CD8-positive, alpha-beta memory T cell (primary cell): ENCODE measurements around the gene LRR1. TPM values are rescaled to one million over a fixed set of nuclear protein-coding genes. Genes with fewer than 3 reads are reported as not detected.
"Not testable (repeated sequence)": the region's sequence is repeated elsewhere in the genome, so short reads cannot be mapped to it uniquely, and the experiment has no call there.

Source experiments
- CTCF ChIA-PET: fragments of 350-600 bp; sonication (Branson Sonifier 250); formaldehyde crosslinking; loops from one replicate; lab custom pipeline; 2021; ENCODE audit warnings: antibody characterized with exemption; lab: Charles Lee
- POLR2A ChIA-PET: fragments of 350-600 bp; sonication (Branson Sonifier 250); formaldehyde crosslinking; loops from one replicate; lab custom pipeline; 2021; ENCODE audit warnings: antibody characterized with exemption; lab: Charles Lee
- DNase-seq, 5 donors: peaks; one replicate each; pipeline versions ENCODE4 v3.0.0 to v3.0.0-alpha.2; 2020 to 2022; ENCODE audit warnings: mixed read lengths in 1 of 5
- H3K27ac ChIP-seq: one replicate; pipeline ENCODE4 v1.7.0; 2013; ENCODE audit warnings: low read depth, mild to moderate bottlenecking, low read length, moderate library complexity
- H3K27me3 ChIP-seq: 2 replicates; pipeline ENCODE4 v1.7.0; 2013; ENCODE audit warnings: low read length, mild to moderate bottlenecking; ENCODE audit not compliant: insufficient read depth, poor library complexity, severe bottlenecking
- H3K36me3 ChIP-seq: 2 replicates; pipeline ENCODE4 v1.7.0; 2013; ENCODE audit warnings: mild to moderate bottlenecking, low read length, moderate library complexity; ENCODE audit not compliant: insufficient read depth
- H3K4me1 ChIP-seq: 2 replicates; pipeline ENCODE4 v1.7.0; 2013; ENCODE audit warnings: mild to moderate bottlenecking, low read length, moderate library complexity; ENCODE audit not compliant: insufficient read depth
- H3K4me3 ChIP-seq: 2 replicates; pipeline ENCODE4 v1.7.0; 2013; ENCODE audit warnings: mild to moderate bottlenecking, low read length
- H3K9me3 ChIP-seq: 2 replicates; pipeline ENCODE4 v1.7.0; 2013; ENCODE audit warnings: mild to moderate bottlenecking, low read length
- H3K27ac Mint-ChIP-seq, 8 donors: one replicate each; pipeline ENCODE4 v1.8.0; 2020 to 2021; ENCODE audit warnings: mixed read lengths in 8 of 8, mild to moderate bottlenecking in 6 of 8, inconsistent platforms in 3 of 8, moderate library complexity in 3 of 8
- H3K27me3 Mint-ChIP-seq, 2 donors: one replicate each; pipeline ENCODE4 v1.8.0; 2020 to 2021; ENCODE audit warnings: mixed read lengths in 2 of 2, mild to moderate bottlenecking in 1 of 2, moderate library complexity in 1 of 2
- H3K36me3 Mint-ChIP-seq, 3 donors: one replicate each; pipeline ENCODE4 v1.8.0; 2020 to 2021; ENCODE audit warnings: mixed read lengths in 3 of 3, inconsistent platforms in 1 of 3, mild to moderate bottlenecking in 1 of 3
- H3K4me1 Mint-ChIP-seq, 3 donors: one replicate each; pipeline ENCODE4 v1.8.0; 2020 to 2021; ENCODE audit warnings: mixed read lengths in 3 of 3, inconsistent platforms in 1 of 3, mild to moderate bottlenecking in 1 of 3
- H3K4me3 Mint-ChIP-seq, 7 donors: one replicate each; pipeline ENCODE4 v1.8.0; 2020 to 2021; ENCODE audit warnings: mixed read lengths in 7 of 7, mild to moderate bottlenecking in 6 of 7, moderate library complexity in 4 of 7, inconsistent platforms in 2 of 7
- H3K9me3 Mint-ChIP-seq, 5 donors: one replicate each; pipeline ENCODE4 v1.8.0; 2020 to 2022; ENCODE audit warnings: mixed read lengths in 5 of 5, mild to moderate bottlenecking in 3 of 5, moderate library complexity in 2 of 5, inconsistent platforms in 1 of 5
- polyA plus RNA-seq: library from polyadenylated mRNA; unstranded; fragments of 300-500 nt; fragmentation: Illumina TruSeq; gene quantifications from one replicate; pipeline ENCODE4 v1.2.3, GENCODE V29; 2021
- total RNA-seq, 2 experiments: library from RNA; stranded (reverse); gene quantifications; one replicate each; pipeline ENCODE4 v1.2.3, GENCODE V29; 2021

The LRR1 gene
- total and polyA plus RNA-seq, 3 experiments from 2014 or later = 13.0 to 52.2 (median 51.1) TPM

- ChIA-PET CTCF (no interaction called here), POLR2A (no interaction called here)
- Mint-ChIP-seq H3K27me3 (no peaks in the 10 kb centered on the region), H3K36me3 (peaks cover 0 to 48% (median 12%) of the 10 kb centered on the region in 3 donors), H3K4me1 (peaks cover 29 to 42% (median 35%) of the 10 kb centered on the region in 3 donors), H3K4me3 (peak overlapping the region in 1 of 7 donors; percentile 32), H3K9me3 (no peaks in the 10 kb centered on the region), H3K27ac (peak overlapping the region in 5 of 8 donors; percentile 22 to 100 (median 70))
- peaks cover 25% of the 10 kb centered on the region for H3K4me1 ChIP-seq
- H3K36me3 ChIP-seq = peaks cover 5% of the 10 kb centered on the region
- no peaks in the 10 kb centered on the region for H3K27me3 ChIP-seq
- no peak overlapping the region for H3K27ac ChIP-seq
- H3K4me3 ChIP-seq = no peak overlapping the region
- no peak for DNase-seq
- no peaks in the 10 kb centered on the region for H3K9me3 ChIP-seq
These were observed 17.0 kb downstream of the LRR1 start for GRCh38 chr14:49615776-49616175.

GRCh38 chr14:49617852-49618519 is 19.2 kb downstream of the LRR1 start:
- Mint-ChIP-seq H3K4me1 (peaks cover 41 to 46% (median 43%) of the 10 kb centered on the region in 3 donors), H3K9me3 (no peaks in the 10 kb centered on the region), H3K27ac (peak overlapping the region; percentile 31 to 100 (median 98)), H3K36me3 (peaks cover 0 to 59% (median 11%) of the 10 kb centered on the region in 3 donors), H3K27me3 (no peaks in the 10 kb centered on the region), H3K4me3 (peak overlapping the region in 6 of 7 donors; percentile 16 to 99 (median 65))
- H3K4me1 ChIP-seq = peaks cover 34% of the 10 kb centered on the region
- H3K4me3 ChIP-seq = no peak overlapping the region
- no peak for DNase-seq
- CTCF ChIA-PET = interaction anchor here (1.3 kb wide), 1 partner anchor 16 kb away, joined by 4 read pairs; no protein-coding TSS in a partner anchor
- no peaks in the 10 kb centered on the region for H3K9me3 ChIP-seq
- peaks cover 5% of the 10 kb centered on the region for H3K36me3 ChIP-seq
- POLR2A ChIA-PET = interaction anchor here (0.5 to 1.6 kb wide), 2 partner anchors 14 to 19 kb away, joined by 5 read pairs; partner anchors contain the start of gene LRR1
- no peak overlapping the region for H3K27ac ChIP-seq
- no peaks in the 10 kb centered on the region for H3K27me3 ChIP-seq

GRCh38 chr14:49619273-49619672 is 20.5 kb downstream of the LRR1 start:
- H3K36me3 Mint-ChIP-seq = peaks cover 0 to 61% (median 9%) of the 10 kb centered on the region in 3 donors
- H3K4me1 Mint-ChIP-seq = peaks cover 50 to 56% (median 55%) of the 10 kb centered on the region in 3 donors
- H3K27me3 Mint-ChIP-seq, DNase-seq, H3K27me3 ChIP-seq, H3K36me3 ChIP-seq, H3K9me3 Mint-ChIP-seq, H3K9me3 ChIP-seq: not testable (repeated sequence)
- peak overlapping the region; percentile 98 to 100 (median 100) for H3K27ac Mint-ChIP-seq
- Histone ChIP-seq H3K4me1 (peaks cover 47% of the 10 kb centered on the region), H3K4me3 (peak overlapping the region; percentile 80), H3K27ac (peak overlapping the region; percentile 99)
- ChIA-PET CTCF (interaction anchor here (1.4 to 7.1 kb wide), 4 partner anchors 9 to 33 kb away, joined by 6 to 151 read pairs (median 26); partner anchors contain the start of genes DNAAF2 and RPS29), POLR2A (interaction anchor here (1.5 to 2.7 kb wide), 6 partner anchors 13 to 1204 kb away, joined by 3 to 105 read pairs (median 50); partner anchors contain the start of genes DNAAF2, KLHDC2, LRR1 and RPS29)
- H3K4me3 Mint-ChIP-seq = peak overlapping the region; percentile 94 to 99 (median 98)

DNA sequence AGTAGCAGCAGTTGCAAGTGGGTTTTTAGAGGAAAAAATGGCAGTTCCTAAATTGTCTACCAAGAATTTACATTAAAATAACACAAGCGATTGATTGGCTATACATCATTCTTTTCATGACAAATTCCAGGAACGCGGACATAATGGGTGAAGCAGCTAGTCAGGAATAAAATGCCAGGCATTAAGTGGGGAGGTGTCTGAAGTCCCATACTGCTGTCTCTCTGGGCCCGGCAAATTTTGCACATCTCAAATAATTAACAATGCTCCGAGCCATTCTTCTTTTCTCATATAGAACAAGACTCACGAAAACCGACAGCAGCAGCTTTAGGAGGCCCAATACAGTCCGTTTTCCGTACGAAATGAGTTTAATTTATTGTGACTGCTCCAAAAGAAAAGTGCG is 21.0 kb downstream of the LRR1 start:
- CTCF ChIA-PET = interaction anchor here (1.0 to 7.1 kb wide), 18 partner anchors 10 to 246 kb away, joined by 3 to 151 read pairs (median 4); partner anchors contain the start of genes DNAAF2, KLHDC2, LRR1 and RPS29
- Histone ChIP-seq H3K27ac (peak overlapping the region; percentile 99), H3K4me3 (peak overlapping the region; percentile 80), H3K36me3 (peaks cover 5% of the 10 kb centered on the region), H3K4me1 (peaks cover 50% of the 10 kb centered on the region), H3K9me3 (no peaks in the 10 kb centered on the region), H3K27me3 (no peaks in the 10 kb centered on the region)
- Mint-ChIP-seq H3K36me3 (peaks cover 0 to 62% (median 8%) of the 10 kb centered on the region in 3 donors), H3K4me1 (peaks cover 52 to 61% (median 58%) of the 10 kb centered on the region in 3 donors), H3K4me3 (peak overlapping the region; percentile 94 to 99 (median 98)), H3K27me3 (no peaks in the 10 kb centered on the region), H3K9me3 (no peaks in the 10 kb centered on the region), H3K27ac (peak overlapping the region; percentile 98 to 100 (median 100))
- POLR2A ChIA-PET = interaction anchor here (0.5 to 2.7 kb wide), 18 partner anchors 10 to 1203 kb away, joined by 3 to 105 read pairs (median 5); partner anchors contain the start of genes DNAAF2, KLHDC2, LRR1 and POLE2
- no peak for DNase-seq

DNA sequence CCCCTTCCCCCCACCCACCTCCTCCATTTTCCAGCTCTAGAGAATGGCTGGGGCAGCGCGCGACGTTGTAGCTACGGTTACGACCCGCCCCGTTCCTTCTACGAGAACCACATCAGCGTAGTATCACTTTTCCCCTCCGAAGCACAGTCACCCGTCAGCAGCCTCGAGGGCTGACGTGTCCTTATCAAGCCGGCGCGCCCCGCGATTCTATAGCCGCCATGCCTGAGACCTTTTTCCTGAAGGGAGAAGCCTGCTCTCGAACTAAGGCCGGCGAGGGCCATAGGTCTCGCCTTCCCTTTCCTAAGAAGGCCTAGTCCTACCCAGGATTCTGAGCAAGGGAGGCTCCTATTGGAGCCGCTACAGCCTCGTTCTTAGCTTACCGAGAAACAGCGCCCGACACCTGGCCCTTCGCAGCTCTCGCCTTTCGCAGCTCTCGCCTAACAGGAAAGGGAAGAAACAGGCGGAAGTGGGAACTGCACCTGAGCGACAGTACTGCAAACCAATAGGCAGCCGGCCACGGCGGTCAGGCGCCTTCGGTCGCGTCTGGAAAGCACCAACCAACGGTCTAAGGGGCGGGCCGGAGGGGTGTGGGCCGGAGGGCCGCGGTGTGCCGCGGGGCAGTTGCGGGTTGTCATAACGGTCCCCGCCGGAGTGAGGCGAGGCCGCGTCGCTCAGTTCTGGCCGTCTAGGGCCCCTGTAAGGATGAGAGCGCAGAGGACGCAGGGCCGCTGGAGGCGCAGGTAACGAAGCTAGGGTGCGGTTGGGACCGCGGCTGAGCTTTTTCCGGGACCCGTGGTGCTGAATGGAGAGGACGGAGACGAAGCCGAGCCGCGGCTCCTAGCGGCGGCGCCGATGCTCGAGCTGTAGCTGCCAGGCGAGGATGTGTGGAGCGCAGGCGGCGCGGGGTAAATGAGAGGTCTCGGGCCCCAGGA is 21.7 kb downstream of the LRR1 start, which contains the start of the genes MGAT2 and RPL36AL:
MGAT2 (plus strand) TSS at position 618 of the 932 bp plus-strand sequence. CDS start 470 bp downstream, outside the sequence.
RPL36AL (minus strand) TSS at position 445 of the 932 bp plus-strand sequence. CDS start 1,522 bp downstream, outside the sequence.
- H3K27me3 Mint-ChIP-seq = no peaks in the 10 kb centered on the region
- H3K4me1 ChIP-seq = peaks cover 50% of the 10 kb centered on the region
- ChIA-PET POLR2A (interaction anchor here (0.5 to 2.7 kb wide), 21 partner anchors 9 to 1203 kb away, joined by 3 to 105 read pairs (median 5); partner anchors contain the start of genes DNAAF2, KLHDC2, LRR1 and POLE2), CTCF (interaction anchor here (0.7 to 7.1 kb wide), 24 partner anchors 9 to 692 kb away, joined by 3 to 151 read pairs (median 4); partner anchors contain the start of genes DMAC2L, DNAAF2, KLHDC2 and L2HGDH)
- no peaks in the 10 kb centered on the region for H3K27me3 ChIP-seq
- peaks cover 57 to 68% (median 65%) of the 10 kb centered on the region in 3 donors for H3K4me1 Mint-ChIP-seq
- H3K9me3 Mint-ChIP-seq = no peaks in the 10 kb centered on the region
- H3K27ac Mint-ChIP-seq = peak within 1 kb of the TSS; percentile 98 to 100 (median 100)
- peaks cover 5% of the 10 kb centered on the region for H3K36me3 ChIP-seq
- H3K9me3 ChIP-seq = no peaks in the 10 kb centered on the region
- peak within 1 kb of the TSS; percentile 99 for H3K27ac ChIP-seq
- H3K36me3 Mint-ChIP-seq = peaks cover 0 to 64% (median 8%) of the 10 kb centered on the region in 3 donors
- peak within 1 kb of the TSS; percentile 94 to 99 (median 98) for H3K4me3 Mint-ChIP-seq
- peak; percentile 91 to 96 (median 96) for DNase-seq
- H3K4me3 ChIP-seq = peak within 1 kb of the TSS; percentile 80

- no peaks in the 10 kb centered on the region for H3K27me3 ChIP-seq
- H3K27ac Mint-ChIP-seq = peak overlapping the region; percentile 98 to 100 (median 100)
- no peaks in the 10 kb centered on the region for H3K27me3 Mint-ChIP-seq
- peak overlapping the region; percentile 94 to 99 (median 98) for H3K4me3 Mint-ChIP-seq
- peak overlapping the region; percentile 80 for H3K4me3 ChIP-seq
- ChIA-PET POLR2A (interaction anchor here (0.5 to 2.7 kb wide), 9 partner anchors 9 to 1173 kb away, joined by 3 to 105 read pairs (median 34); partner anchors contain the start of genes DNAAF2, KLHDC2, LRR1 and RPS29), CTCF (interaction anchor here (0.7 to 7.1 kb wide), 19 partner anchors 10 to 691 kb away, joined by 3 to 151 read pairs (median 4); partner anchors contain the start of genes DMAC2L, DNAAF2, KLHDC2 and L2HGDH)
- DNase-seq = peak in 2 of 5 donors; percentile 25 to 75
- H3K27ac ChIP-seq = peak overlapping the region; percentile 99
- peaks cover 0 to 64% (median 8%) of the 10 kb centered on the region in 3 donors for H3K36me3 Mint-ChIP-seq
- H3K36me3 ChIP-seq = peaks cover 5% of the 10 kb centered on the region
- H3K9me3 ChIP-seq = no peaks in the 10 kb centered on the region
- H3K4me1 Mint-ChIP-seq = peaks cover 58 to 74% (median 69%) of the 10 kb centered on the region in 3 donors
- H3K4me1 ChIP-seq = peaks cover 50% of the 10 kb centered on the region
- H3K9me3 Mint-ChIP-seq = no peaks in the 10 kb centered on the region
These were observed 22.6 kb downstream of the LRR1 start for GRCh38 chr14:49621114-49621881.
